IMR-90 (cell line): Measurements from ENCODE around the gene CCDC182. TPM values are rescaled to one million over a fixed set of nuclear protein-coding genes. Genes with fewer than 3 reads are reported as not detected.

Experiments used
- ATAC-seq: fragments of 200-7000 bp; cut with Tn5 transposase; 2 replicates; pipeline ENCODE4 v1.9.1; 2020; ENCODE audit warnings: low read depth, mild to moderate bottlenecking, moderate library complexity
- Bru-seq: library from RNA; stranded (reverse); fragments of 400-500 nt; gene quantifications from one replicate; lab custom pipeline; 2021; lab: Mats Ljungman, UMichigan
- BruChase-seq, 2 experiments: library from RNA; stranded (reverse); fragments of 400-500 nt; gene quantifications; one replicate each; lab custom pipeline; 2021; lab: Mats Ljungman, UMichigan
- BruUV-seq: library from RNA; stranded (reverse); fragments of 400-500 nt; replicated peaks from 2 replicates; lab custom pipeline; 2021; lab: Mats Ljungman, UMichigan
- CTCF ChIA-PET: fragments of 300-600 bp; formaldehyde crosslinking; extraction: SDS; loops from one replicate; lab custom pipeline; 2021; ENCODE audit warnings: antibody characterized with exemption; lab: Yijun Ruan, JAX
- POLR2A ChIA-PET: fragments of 300-600 bp; sonication (Branson Sonifier 250); formaldehyde crosslinking; loops from one replicate; lab custom pipeline; 2022; ENCODE audit warnings: antibody characterized with exemption; ENCODE audit not compliant: unreplicated experiment; lab: Charles Lee
- DNase-seq: peaks from one replicate; pipeline ENCODE4 v3.0.0; 2013
- H2AFZ ChIP-seq: replicated peaks from 2 replicates; pipeline ENCODE3; 2013; ENCODE audit warnings: low read length, mild to moderate bottlenecking; ENCODE audit not compliant: poor library complexity
- H2AK5ac ChIP-seq: 2 replicates; pipeline ENCODE4 v1.6.1; 2013; ENCODE audit warnings: low read depth, low read length, inconsistent platforms
- H2AK9ac ChIP-seq: replicated peaks from 2 replicates; pipeline ENCODE3; 2013; ENCODE audit warnings: mild to moderate bottlenecking, low read depth, low read length, moderate library complexity; ENCODE audit not compliant: poor library complexity
- H2BK120ac ChIP-seq: 2 replicates; pipeline ENCODE4 v1.6.1; 2013; ENCODE audit warnings: low read depth, low read length, inconsistent platforms
- H2BK15ac ChIP-seq: 3 replicates; pipeline ENCODE4 v1.6.1; 2013; ENCODE audit warnings: low read depth, low read length, inconsistent platforms
- H2BK20ac ChIP-seq: 2 replicates; pipeline ENCODE4 v1.6.1; 2013; ENCODE audit warnings: low read depth, mild to moderate bottlenecking, inconsistent platforms, low read length, moderate library complexity
- H2BK5ac ChIP-seq: 2 replicates; pipeline ENCODE4 v1.6.1; 2013; ENCODE audit warnings: mild to moderate bottlenecking, low read depth, low read length, inconsistent platforms; ENCODE audit not compliant: poor library complexity, severe bottlenecking
- H3K14ac ChIP-seq: replicated peaks from 2 replicates; pipeline ENCODE4 v1.6.1; 2013; ENCODE audit warnings: low read depth, low read length, inconsistent platforms
- H3K18ac ChIP-seq: 2 replicates; pipeline ENCODE4 v1.6.1; 2013; ENCODE audit warnings: low read depth, low read length, control low read depth
- H3K23ac ChIP-seq: 2 replicates; pipeline ENCODE4 v1.6.1; 2013; ENCODE audit warnings: low read depth, low read length, inconsistent platforms
- H3K27ac ChIP-seq: 2 replicates; pipeline ENCODE4 v1.5.1; 2013; ENCODE audit warnings: mild to moderate bottlenecking, control low read depth, low read length; ENCODE audit not compliant: insufficient read depth
- H3K27me3 ChIP-seq: 2 replicates; pipeline ENCODE4 v1.6.1; 2013; ENCODE audit warnings: low read length; ENCODE audit not compliant: control insufficient read depth, insufficient read depth
- H3K36me3 ChIP-seq: 2 replicates; pipeline ENCODE4 v1.6.1; 2013; ENCODE audit warnings: low read length, mixed read lengths; ENCODE audit not compliant: control insufficient read depth, insufficient read depth
- H3K4ac ChIP-seq: 2 replicates; pipeline ENCODE4 v1.6.1; 2013; ENCODE audit warnings: low read depth, low read length, inconsistent platforms
- H3K4me1 ChIP-seq: 2 replicates; pipeline ENCODE4 v1.6.1; 2013; ENCODE audit warnings: low read length, mixed read lengths; ENCODE audit not compliant: control insufficient read depth, insufficient read depth
- H3K4me2 ChIP-seq: 2 replicates; pipeline ENCODE4 v1.6.1; 2013; ENCODE audit warnings: low read depth, mild to moderate bottlenecking, control low read depth, low read length, moderate library complexity
- H3K4me3 ChIP-seq: 2 replicates; pipeline ENCODE4 v1.5.1; 2013; ENCODE audit warnings: low read depth, mild to moderate bottlenecking, control low read depth, low read length, moderate library complexity; ENCODE audit not compliant: insufficient read depth
- H3K56ac ChIP-seq: 2 replicates; pipeline ENCODE4 v1.6.1; 2013; ENCODE audit warnings: low read length, inconsistent platforms; ENCODE audit not compliant: insufficient read depth; ENCODE audit errors: extremely low read depth
- H3K79me1 ChIP-seq, 2 experiments: 2 replicates each; pipeline ENCODE4 v1.6.1; 2013; ENCODE audit warnings: low read length in 2 of 2, inconsistent platforms in 1 of 2, low read depth in 1 of 2
- H3K9ac ChIP-seq: 2 replicates; pipeline ENCODE4 v1.6.1; 2013; ENCODE audit warnings: low read depth, low read length, control low read depth
- H3K9me1 ChIP-seq: 2 replicates; pipeline ENCODE4 v1.6.1; 2013; ENCODE audit warnings: low read length, inconsistent platforms; ENCODE audit not compliant: insufficient read depth
- H3K9me3 ChIP-seq: 2 replicates; pipeline ENCODE4 v1.6.1; 2013; ENCODE audit warnings: low read length; ENCODE audit not compliant: control insufficient read depth, insufficient read depth
- H4K20me1 ChIP-seq: 2 replicates; pipeline ENCODE4 v1.6.1; 2013; ENCODE audit warnings: low read length, inconsistent platforms; ENCODE audit not compliant: insufficient read depth
- H4K5ac ChIP-seq: 2 replicates; pipeline ENCODE4 v1.6.1; 2013; ENCODE audit warnings: mild to moderate bottlenecking, low read depth, low read length, control low read depth
- H4K8ac ChIP-seq, 2 experiments: 2 replicates each; pipeline ENCODE4 v1.6.1; 2013; ENCODE audit warnings: low read depth in 2 of 2, low read length in 2 of 2, control low read depth in 1 of 2, inconsistent platforms in 1 of 2
- H4K91ac ChIP-seq: 2 replicates; pipeline ENCODE4 v1.6.1; 2013; ENCODE audit warnings: low read depth, low read length, inconsistent platforms; ENCODE audit not compliant: insufficient read depth
- BHLHE40 ChIP-seq: fragments of 150-350 bp; IDR thresholded peaks from 2 replicates; pipeline ENCODE4 v1.6.1; 2016; ENCODE audit warnings: mild to moderate bottlenecking, low read depth, low read length
- CEBPB ChIP-seq: IDR thresholded peaks from 2 replicates; pipeline ENCODE4 v1.6.1; 2012; ENCODE audit warnings: low read depth, low read length, improper control_type of control experiment
- MXI1 ChIP-seq: IDR thresholded peaks from 2 replicates; pipeline ENCODE4 v1.6.1; 2012; ENCODE audit warnings: low read depth, mild to moderate bottlenecking, low read length, moderate library complexity, borderline replicate concordance
- NFE2L2 ChIP-seq: fragments of 150-350 bp; IDR thresholded peaks from 2 replicates; pipeline ENCODE4 v1.6.1; 2016; ENCODE audit warnings: low read depth, mild to moderate bottlenecking, low read length
- RFX5 ChIP-seq: IDR thresholded peaks from 2 replicates; pipeline ENCODE4 v1.8.0; 2012; ENCODE audit warnings: low read depth, mild to moderate bottlenecking, low read length, moderate library complexity
- WGBS, 2 experiments: methylation state at CpG; one replicate each; pipeline versions ENCODE4 v1.1.5 to v1.1.7; 2013; ENCODE audit warnings: missing lambda C conversion rate in 2 of 2; ENCODE audit not compliant: insufficient read length in 1 of 2; ENCODE audit errors: extremely low coverage in 2 of 2; 5-methylcytosine and 5-hydroxymethylcytosine counted together
- dilution Hi-C: fragments of 300-500 bp; cut with HindIII; formaldehyde crosslinking; loops from one replicate; pipeline ENCODE4 v1.14.3; 2018; ENCODE audit warnings: low sequenced_read_pairs; ENCODE audit not compliant: unreplicated experiment
- in situ Hi-C: fragments of 300-500 bp; cut with MboI; formaldehyde crosslinking; loops from 3 replicates; pipeline ENCODE4 v1.14.3; 2019; ENCODE audit warnings: low sequenced_read_pairs, inconsistent platforms, mixed read lengths
- intact Hi-C: fragments of 100-400 bp; cut with micrococcal nuclease; formaldehyde crosslinking; loops from 2 replicates; pipeline ENCODE4 v1.10.0; 2022
- long read RNA-seq: library from polyadenylated mRNA; unstranded; transcript quantifications from one replicate; pipeline ENCODE4 v2.0.0, GENCODE V29; 2021; ENCODE audit not compliant: unreplicated experiment
- polyA plus RNA-seq, 3 experiments: library from polyadenylated mRNA; depleted of rRNA; stranded (reverse); fragments of >200 nt; gene quantifications; 2 replicates each; pipeline ENCODE4 v1.2.3, GENCODE V29; 2012; ENCODE audit warnings: low replicate concordance in 1 of 3
- total RNA-seq: library from RNA; depleted of rRNA; stranded (reverse); fragments of >200 nt; gene quantifications from 2 replicates; pipeline ENCODE4 v1.2.3, GENCODE V29; 2012; rRNA removed
- TF ChIP-seq, protein P1 (sequence below): fragments of 150-350 bp; IDR thresholded peaks from 2 replicates; pipeline ENCODE4 v1.6.1; 2017; ENCODE audit warnings: mild to moderate bottlenecking, antibody characterized with exemption, low read length, low read depth
- TF ChIP-seq, protein P2 (sequence below): conservative IDR thresholded peaks from 2 replicates; pipeline ENCODE4 v1.5.1; 2012; ENCODE audit warnings: mild to moderate bottlenecking, low read depth, low read length, improper control_type of control experiment

Gene CCDC182
- total RNA-seq, result not detected in 2 replicates
- not detected in 2 replicates for polyA plus RNA-seq (2012; rRNA removed)
- polyA plus RNA-seq (2012; cell fraction: cytosol; rRNA removed), result not detected in 2 replicates
- polyA plus RNA-seq (2012; cell fraction: nucleus; rRNA removed; ENCODE audit: low replicate concordance), result not detected in 2 replicates
- not detected for Bru-seq, nascent RNA
- not detected for BruChase-seq, experiment 1, labeled RNA remaining after a 6-hour chase
- not detected for BruChase-seq, experiment 2, labeled RNA remaining after a 2-hour chase
- long read RNA-seq, result 0 reads

DNA sequence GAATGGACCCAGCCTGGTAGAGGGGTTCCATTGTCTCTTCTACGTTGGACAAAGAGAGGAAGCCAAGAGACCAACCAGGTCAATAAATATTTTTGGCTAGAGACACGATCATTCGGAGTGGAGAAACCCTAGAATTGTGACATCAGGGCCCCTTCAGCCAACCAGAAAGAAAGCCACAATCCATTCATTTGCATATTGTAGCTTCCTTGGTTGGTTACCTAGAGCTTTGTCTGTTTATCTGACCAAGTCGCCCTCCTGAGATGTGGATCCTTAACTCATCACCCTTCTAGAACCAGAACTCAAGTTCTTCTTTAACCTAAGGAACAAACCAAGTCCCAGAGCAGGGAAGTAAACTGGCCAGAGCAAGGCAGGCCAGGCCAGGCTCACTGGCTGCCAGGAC, at the start of gene CCDC182:
TSS of gene CCDC182 (minus strand) at position 58 of the 400 bp plus-strand sequence. CDS start at position 31, 27 bp downstream.
- Histone ChIP-seq H2BK120ac (no peak within 1 kb of the TSS), H4K91ac (no peak within 1 kb of the TSS), H3K79me1 (no peaks in the 10 kb centered on the region), H2AK5ac (no peak within 1 kb of the TSS), H4K20me1 (no peaks in the 10 kb centered on the region), H3K27me3 (peaks cover 40% of the 10 kb centered on the region), H3K9me1 (no peaks in the 10 kb centered on the region), H3K36me3 (no peaks in the 10 kb centered on the region), H3K9me3 (no peaks in the 10 kb centered on the region), H2AK9ac (no peak within 1 kb of the TSS), H3K56ac (no peak within 1 kb of the TSS), H2AFZ (no peak within 1 kb of the TSS), H3K4me3 (no peak within 1 kb of the TSS), H2BK20ac (no peak within 1 kb of the TSS), H3K4me2 (no peak within 1 kb of the TSS), H3K23ac (no peak within 1 kb of the TSS), H4K8ac (no peak within 1 kb of the TSS), H2BK5ac (no peak within 1 kb of the TSS), H3K9ac (no peak within 1 kb of the TSS), H3K14ac (no peak within 1 kb of the TSS), H3K18ac (no peak within 1 kb of the TSS), H4K5ac (no peak within 1 kb of the TSS), H2BK15ac (no peak within 1 kb of the TSS), H3K27ac (no peak within 1 kb of the TSS), H3K4ac (no peak within 1 kb of the TSS), H3K4me1 (no peaks in the 10 kb centered on the region)
- ChIA-PET POLR2A (no interaction called here), CTCF (interaction anchor here (0.6 to 3.3 kb wide), 2 partner anchors 502 to 625 kb away, joined by 3 to 14 read pairs; no protein-coding TSS in a partner anchor)
- in situ Hi-C loops, result loop anchor here (10.0 kb wide), 3 partner anchors 150 to 620 kb away; no protein-coding TSS in a partner anchor
- intact Hi-C loops, result no loop called here
- TF ChIP-seq RFX5 (no peak), CEBPB (no peak), MXI1 (no peak), BHLHE40 (no peak), NFE2L2 (no peak)
- TF ChIP-seq, protein P1, sequence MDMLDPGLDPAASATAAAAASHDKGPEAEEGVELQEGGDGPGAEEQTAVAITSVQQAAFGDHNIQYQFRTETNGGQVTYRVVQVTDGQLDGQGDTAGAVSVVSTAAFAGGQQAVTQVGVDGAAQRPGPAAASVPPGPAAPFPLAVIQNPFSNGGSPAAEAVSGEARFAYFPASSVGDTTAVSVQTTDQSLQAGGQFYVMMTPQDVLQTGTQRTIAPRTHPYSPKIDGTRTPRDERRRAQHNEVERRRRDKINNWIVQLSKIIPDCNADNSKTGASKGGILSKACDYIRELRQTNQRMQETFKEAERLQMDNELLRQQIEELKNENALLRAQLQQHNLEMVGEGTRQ, result no peak
- TF ChIP-seq, protein P2, sequence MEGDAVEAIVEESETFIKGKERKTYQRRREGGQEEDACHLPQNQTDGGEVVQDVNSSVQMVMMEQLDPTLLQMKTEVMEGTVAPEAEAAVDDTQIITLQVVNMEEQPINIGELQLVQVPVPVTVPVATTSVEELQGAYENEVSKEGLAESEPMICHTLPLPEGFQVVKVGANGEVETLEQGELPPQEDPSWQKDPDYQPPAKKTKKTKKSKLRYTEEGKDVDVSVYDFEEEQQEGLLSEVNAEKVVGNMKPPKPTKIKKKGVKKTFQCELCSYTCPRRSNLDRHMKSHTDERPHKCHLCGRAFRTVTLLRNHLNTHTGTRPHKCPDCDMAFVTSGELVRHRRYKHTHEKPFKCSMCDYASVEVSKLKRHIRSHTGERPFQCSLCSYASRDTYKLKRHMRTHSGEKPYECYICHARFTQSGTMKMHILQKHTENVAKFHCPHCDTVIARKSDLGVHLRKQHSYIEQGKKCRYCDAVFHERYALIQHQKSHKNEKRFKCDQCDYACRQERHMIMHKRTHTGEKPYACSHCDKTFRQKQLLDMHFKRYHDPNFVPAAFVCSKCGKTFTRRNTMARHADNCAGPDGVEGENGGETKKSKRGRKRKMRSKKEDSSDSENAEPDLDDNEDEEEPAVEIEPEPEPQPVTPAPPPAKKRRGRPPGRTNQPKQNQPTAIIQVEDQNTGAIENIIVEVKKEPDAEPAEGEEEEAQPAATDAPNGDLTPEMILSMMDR, result no peak
- no peak for ATAC-seq
- no CpG with 5 or more reads among the region's 4 CpGs for WGBS, 2 experiments
- DNase-seq, result no peak
- dilution Hi-C loops, result no loop called here
- no TSS peak for BruUV-seq
